CD1c-positive myeloid dendritic cell (primary cell): ENCODE measurements around the gene NRG3.

Experiments used
- DNase-seq: peaks from one replicate; pipeline ENCODE4 v3.0.0-alpha.2; 2016; ENCODE audit errors: extremely low spot score

The NRG3 gene

DNA sequence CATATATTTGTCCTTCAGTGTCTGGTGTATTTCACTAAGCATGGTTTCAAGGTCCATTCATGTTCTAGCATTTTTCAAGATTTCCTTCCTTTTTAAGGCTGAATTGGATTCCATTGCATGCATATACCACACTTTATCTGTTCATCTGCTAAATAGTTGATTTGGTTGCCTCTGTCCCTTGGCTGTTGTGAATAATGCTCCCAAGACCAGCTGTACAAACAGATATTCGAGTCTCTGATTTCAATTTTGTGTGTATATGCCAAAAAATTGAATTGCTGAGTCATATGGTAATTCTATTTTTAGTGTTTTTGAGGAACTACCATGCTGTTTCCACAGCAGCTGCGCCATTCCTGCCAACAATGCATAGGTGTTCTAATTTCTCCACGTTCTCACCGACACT lies 216.4 kb downstream of the NRG3 start:
- DNase-seq, result no peak

DNA sequence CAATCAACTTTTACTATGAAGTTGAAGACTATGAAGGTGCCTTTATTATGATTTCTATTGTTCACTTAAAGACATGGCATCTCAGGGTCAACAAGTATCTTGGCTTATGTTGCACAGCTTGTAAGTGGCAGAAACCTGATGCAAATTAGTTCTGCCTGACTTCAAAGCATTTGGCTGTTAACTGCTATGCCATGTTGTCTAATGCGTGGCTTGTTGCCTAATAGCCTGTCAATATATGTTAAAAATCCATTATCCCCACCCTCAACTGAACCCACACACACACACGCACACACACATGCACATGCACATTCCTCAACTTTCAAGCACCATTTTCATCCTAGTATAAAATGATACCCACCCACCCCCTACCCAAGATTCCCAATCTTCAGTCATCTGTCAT lies 217.1 kb downstream of the NRG3 start:
- DNase-seq, result no peak

DNA sequence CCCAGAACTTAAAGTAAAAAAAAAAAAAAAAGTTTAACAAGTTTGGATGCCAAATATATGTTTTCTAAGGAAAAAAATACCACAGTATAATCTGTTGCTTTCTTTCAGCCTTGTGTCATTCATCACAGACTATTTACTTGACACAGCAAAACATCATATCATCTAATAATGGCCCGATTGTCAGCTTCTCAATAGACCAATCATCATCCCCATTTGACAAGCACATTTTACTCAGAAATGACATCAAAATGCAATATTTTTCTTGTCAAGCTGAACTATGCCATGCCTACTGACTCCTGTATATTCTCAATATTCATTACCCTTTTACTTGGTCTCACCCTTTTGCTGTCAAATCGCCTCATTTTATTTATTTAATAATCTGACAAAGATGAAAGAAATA lies 249.7 kb downstream of the NRG3 start:
- no peak for DNase-seq

DNA sequence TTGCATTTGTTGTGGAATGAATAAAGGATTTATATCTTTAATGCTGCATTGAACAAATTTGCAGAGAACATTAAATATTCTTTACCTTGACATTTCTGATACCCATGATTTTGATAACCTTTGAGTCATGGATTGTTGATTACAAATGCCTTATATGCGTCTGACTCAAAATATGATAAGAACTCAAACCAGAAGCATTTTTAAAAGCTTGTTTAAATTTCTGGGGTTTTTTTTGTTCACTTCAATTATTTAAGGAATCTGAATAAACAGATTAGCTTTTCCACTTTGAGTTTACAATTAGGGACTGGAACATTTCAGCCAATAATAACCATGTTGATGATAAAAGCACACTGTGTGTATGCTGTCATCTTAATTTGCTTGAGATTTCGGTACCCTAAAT lies 253.5 kb downstream of the NRG3 start:
- DNase-seq, result no peak

DNA sequence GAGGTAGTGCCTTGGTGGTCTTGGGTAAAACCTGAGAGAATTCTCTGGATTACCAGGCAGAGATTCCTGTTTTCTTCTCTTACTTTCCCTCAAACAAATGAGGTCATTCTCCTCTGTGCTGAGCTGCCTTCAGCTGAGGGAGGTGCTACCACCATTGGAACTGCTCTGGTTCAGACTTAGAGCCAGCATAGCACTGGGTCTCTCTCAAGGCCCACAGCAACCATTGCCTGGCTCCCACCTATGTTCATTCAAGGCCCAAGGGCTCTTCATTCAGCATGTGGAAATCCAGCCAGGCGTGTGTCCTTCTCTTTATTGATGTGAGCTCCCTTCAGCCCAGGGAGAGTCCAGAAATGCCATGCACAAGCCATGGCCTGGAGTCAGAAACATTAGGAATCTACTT lies 261.1 kb downstream of the NRG3 start:
- DNase-seq, result no peak

DNA sequence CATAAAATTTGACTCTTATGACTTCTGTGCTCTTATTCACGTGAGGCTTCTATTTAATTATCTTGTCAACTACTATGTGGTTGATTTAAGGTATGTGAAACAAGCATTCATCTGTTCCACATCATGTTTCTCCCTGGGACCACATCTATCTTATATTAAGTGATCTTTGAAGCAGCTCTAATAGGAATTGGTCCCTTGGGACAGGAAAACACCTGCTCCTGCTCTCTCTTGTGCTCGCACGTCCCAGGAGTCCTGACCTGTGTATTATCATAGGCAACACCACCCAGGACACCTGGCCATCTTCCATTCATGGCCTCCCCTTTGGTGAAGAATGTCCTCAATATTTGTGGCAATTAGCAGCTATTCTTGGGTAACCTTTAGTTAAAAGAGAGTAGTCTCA lies 269.2 kb downstream of the NRG3 start:
- no peak for DNase-seq

DNA sequence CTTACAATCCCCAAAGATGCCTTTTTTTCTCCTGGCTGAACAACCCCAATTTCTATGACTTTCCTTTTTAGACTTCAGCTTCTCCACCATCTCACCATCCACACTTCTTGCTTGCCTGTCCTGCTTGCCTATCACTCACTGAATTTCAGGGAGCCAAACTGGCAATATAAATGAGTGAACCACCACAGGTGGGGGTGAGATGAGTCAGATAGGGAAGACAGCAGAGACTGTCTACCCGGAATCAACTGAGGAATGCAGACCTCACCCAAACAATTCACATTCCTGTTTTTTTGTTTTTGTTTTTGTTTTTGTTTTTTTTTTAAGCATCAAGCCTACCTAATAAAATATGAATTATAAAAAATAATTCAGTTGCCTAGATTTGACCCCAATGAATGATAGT lies 273.8 kb downstream of the NRG3 start:
- DNase-seq, result no peak

DNA sequence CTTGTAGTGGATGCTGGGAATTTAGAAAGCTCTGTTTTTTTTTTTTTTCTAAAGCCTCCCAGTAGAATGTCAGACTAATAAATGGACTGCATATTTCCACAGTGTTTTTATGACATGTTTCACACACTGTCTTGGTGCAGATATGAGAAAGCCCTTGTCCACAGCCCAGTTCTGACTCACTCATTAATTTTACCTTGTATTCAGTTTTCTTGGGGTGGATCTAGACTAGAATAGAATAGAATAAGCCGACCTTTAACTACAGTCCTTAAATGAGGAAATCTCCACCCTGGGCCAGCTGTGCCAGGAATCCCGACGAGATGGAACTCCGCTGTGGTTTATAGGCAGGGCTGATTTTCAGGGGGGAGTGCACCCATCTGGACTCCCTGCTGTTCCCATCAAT lies 274.7 kb downstream of the NRG3 start:
- DNase-seq, result no peak

DNA sequence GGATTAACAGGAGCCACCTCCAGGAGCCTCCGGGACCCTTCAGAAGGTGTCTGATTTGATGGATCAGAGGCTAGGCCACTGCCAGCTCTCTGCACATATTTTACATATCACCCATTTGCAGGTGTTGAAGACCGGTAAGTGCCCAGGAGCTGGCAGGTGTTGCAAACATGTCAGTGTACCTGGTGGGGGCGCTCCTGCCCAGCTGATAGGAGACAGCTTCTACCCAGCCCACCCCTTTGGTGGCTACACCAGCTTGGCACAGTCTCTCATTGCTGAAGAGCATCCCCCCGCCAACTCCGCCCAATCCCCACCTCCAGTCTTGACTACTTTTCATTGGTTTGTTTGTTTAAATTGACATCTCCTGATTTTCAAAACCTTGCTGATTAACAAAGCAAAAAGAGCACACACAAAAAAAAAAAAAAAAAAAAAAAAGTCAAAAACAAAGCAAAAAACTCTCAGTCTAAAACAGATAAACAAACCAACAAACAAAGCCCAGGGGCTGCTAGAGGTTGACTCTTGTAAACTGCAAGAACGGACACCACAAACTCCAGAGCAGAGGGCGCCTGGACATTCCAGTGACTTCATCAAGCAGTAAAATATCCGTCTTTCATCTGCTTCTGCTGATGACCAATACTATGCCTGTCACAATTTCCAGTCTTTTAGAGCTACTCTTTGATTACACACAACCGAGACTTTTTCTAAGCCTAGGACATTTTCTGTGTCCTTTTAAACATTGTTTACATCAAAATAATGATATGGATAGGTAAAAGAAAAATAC lies 275.3 kb downstream of the NRG3 start:
- no peak for DNase-seq

DNA sequence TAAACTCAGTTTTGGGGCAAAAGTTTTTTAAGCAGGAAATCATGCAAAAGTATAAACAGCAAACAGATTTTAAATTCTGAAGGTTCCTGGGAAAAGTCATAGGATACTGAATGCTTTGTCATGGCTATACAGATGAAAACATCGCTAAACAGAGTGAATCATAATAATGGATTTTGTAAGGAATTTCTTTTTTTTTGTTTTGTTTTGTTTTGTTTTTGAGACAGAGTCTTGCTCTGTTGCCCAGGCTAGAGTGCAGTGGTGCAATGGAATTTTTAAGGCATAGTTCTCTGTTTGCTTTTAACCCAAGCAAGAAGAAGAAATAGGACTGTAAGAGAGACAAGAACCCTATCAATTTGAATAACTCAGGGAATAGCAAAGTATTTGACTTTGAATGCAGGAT lies 285.3 kb downstream of the NRG3 start:
- no peak for DNase-seq

DNA sequence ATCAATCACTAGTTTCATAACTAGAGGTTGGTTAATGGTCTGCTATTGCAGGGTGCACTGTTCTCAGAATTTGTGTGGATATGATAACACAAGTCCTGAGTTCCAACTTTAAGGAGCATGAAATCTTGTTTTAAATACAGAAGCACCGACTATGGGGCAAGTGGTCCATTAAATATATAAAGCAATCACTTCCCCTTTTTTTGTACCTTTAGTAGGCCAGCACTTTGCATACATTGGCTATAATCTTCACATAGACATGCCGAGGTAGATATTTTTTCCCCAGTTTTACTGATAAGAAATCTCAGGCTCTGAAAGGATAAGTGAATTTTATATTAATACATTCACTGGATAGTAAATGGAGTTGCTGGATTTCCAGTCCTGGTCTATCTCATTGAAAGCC lies 286.3 kb downstream of the NRG3 start:
- DNase-seq, result no peak

DNA sequence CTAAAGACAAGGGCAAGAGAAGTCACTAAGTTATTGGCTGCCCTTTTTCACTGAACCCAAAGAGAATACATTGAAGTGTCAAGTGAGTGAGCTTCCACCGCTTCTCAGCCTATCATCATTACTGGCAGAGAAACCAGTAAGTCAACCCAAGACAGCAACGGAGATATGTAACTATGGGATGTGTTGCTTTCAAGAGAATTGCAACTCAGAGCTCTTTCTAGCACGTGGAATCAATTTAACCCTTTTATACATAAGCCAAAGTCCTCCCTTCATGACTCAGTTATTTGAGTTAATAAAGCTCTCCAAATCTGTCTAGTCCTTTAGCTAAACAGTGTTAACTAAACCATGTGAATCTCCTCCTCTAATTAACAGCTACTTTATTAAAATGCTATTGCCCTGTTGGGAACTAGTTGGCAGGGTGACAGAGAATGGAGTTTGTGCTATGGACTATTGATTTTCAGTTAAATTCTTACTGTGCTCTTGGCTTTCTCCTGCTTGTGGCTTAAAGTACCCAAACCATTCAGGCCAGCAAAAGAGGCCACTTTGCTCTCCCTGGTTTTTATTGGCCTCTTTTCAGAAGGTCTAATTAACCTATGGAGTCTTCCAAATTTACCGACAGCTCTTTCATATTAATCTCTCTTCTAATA lies 287.7 kb downstream of the NRG3 start:
- no peak for DNase-seq

DNA sequence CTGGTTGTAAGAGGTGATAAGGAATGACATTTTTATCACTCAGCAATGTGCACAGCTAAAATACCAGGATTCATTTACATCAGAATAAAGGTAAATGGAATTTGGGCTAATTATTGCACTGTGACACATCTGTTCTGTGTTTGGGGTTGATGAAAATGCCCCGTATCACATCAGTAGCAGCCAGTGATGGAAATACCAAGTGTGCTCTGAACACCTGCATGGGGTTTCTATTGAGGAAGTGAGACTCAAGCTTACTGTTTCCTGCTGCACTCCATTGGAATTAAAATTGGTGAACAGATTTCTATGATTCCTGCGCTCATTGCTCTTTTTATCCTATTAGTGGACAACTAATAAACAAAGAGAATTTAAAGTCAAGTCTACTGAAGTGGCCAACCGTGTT lies 296.9 kb downstream of the NRG3 start:
- no peak for DNase-seq

DNA sequence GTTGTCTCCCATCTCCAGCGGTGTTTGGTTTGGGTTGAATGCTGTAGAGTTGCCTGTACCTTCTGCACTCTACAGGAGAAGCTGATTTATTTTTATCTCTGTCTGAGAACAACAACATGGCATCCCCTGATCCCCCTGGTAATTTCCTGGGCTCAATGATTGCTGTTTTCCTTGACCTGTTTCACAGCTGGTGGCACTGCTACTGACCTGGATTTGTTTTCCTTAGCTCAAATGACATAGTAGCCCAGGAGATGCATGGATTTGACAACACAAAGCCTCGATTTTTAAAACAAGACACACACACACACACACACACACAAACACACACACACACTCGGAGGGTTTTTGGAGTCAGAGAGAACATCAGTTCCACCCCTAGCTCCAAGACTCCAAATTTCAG lies 301.6 kb downstream of the NRG3 start:
- DNase-seq, result no peak

DNA sequence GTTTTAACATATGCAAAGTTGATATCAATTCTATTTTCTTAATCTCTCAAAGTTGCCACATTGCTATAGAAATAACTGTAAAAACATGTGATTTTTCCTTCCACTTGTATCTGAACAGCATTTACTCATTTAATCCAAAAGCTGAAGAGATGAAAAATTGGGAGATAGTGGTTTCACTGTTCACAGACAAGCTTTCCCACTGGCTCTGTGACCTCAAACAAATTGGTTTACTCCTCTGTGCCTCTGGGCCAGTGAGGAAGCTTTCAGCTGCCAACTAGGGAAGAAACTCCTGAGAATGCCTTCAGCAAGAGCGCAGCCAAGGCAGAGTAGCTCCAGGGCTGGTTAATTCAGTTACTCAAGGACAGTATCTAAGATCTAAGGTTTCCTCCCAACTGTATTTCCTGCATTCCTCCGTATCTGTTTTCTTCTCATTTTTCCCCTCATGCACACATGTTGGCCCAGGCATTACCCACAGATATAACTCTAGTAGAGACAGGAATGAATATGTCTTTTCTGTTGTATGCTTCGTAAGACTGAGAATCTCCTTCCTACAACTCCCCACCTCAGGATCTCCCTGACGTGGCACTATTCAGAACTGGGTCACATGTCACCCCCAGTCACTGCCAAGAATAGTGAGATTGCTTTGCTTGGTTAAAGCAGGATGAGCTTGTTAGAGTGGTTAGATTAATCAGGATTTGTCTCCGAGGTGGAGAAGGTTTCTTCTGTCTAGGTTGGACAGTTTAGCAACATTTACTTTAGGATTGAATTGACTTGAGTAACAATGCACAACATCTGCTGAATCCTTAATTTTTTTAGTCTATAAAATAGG lies 315.7 kb downstream of the NRG3 start:
- DNase-seq, result no peak

DNA sequence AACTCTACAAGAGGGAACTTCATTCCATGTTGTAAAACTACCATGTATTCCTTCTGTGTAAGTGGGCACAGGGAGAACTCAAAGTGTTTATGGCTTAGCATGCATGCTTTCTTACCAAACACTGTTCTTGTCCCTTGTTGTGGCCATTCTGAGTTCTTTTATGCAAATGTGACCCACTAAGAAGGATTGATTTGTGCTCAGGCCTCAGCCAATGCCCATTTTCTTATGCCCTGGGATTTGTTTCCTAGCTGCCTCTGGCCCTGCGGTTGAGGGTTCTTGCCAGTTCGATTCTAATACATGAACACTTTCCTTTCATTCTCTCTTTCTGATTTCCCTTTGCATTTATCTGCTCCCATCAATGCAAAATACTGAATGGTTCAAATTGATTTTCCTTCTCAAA lies 316.7 kb downstream of the NRG3 start:
- DNase-seq, result no peak

DNA sequence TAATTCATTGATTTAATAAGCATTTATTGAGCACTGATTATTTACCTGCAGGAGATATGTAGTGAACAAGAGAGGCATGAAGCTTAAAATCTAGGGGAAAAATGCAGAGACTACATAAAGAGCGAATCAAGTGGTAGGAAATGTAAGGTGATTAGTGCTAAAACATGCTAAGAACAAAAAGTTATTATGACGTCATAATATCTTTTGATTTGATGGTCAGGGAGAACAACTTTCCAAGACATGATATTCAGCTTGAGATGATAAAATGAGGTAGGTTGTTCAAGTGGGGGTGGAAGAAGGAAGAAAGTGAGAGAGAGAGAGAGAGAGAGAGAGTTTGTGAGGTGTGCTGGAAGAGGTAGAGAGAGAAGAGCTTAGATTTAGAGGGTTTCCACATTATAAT lies 317.7 kb downstream of the NRG3 start:
- no peak for DNase-seq

DNA sequence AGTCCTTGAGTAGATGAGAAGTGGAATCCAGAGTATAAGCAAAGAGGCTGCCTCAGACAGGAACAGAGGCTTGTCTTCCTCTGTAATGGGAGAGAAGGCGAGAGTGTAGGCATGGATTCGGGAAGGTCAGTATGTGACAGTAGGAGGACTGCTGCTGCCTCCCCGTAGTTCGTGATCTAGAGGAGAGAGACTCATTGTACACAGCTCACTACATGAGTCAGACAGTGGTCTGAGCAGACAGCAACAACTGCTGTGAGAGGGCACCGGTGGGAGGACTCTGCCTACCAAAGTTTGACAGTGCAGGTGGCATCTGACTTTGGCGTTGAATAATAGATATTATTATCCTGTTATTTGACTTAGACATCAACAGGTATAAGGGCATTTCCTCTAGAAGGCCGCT lies 319.4 kb downstream of the NRG3 start:
- no peak for DNase-seq

DNA sequence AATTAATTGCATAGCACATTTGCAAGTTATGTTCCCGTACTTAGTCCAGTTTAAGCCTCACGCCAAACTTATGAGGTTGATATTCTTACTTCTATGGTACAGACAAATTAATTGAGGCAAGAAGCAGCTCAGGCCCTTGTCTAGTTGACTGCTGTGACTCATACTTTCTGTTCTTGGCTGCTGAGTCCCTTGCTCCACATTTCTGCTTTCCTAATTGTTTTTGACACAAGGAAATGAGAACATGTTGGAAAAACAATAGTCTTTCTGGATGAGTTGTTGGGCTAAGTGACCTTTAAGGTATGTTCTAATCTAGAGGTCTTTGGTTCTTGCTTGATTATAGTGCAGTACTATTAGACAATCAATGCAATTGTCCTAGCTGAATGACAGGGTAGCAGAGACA lies 331.8 kb downstream of the NRG3 start:
- no peak for DNase-seq

DNA sequence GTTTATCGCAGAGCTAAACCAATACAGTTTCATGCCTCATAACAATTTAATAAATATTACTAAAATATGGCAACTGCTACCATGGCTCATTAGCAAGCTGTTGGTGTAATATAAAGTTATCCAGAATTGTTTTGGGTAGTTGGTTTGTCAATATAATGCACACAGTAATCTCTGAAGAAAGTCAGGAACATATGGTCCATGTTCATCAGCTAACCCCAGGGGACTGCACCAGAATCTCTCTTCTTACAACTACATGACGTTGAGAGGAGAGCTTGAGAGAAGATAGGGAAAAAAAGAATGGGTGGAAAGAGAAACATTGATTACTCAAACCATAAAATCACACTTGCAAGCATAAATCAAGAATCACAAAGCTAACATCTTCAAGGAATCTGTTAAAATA lies 333.7 kb downstream of the NRG3 start:
- no peak for DNase-seq

DNA sequence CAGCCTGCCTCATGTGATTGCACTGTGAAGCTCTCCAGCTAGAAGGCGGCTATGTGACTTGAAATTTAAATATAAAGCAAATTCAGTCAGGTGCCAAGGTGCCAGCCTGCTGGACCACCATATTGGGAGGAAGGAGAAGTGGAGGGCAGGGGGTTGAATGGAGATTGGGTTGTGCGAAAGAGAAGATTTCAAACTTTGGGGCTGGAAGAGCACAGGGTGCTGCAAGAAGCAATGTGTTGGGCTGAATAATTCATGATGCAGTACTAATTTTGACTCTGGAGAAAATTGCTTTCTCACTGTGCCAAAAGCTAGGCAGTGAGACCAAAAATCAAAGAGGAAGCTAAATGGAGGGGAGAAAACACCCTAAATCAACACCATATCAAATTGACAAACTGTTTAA lies 335.3 kb downstream of the NRG3 start:
- DNase-seq, result no peak

DNA sequence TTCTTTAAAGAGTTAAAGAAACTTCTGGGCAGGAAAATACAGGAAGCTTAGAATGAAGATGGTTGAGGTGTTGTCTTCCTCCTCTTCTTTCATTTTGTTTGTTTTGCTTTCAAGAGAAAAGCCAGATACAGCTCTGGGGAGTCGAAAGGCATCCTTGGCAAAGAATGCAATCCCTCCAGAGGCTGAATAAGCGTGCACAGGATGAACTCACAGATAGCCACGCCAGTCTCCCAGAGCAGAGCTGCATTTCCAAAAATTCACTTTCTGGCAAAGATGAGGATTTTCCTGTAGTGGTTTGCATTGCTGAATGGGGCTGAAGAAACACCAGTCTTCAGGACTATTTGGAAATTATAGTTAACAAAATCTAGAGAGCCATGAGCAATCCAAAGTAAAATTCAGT lies 336.4 kb downstream of the NRG3 start:
- DNase-seq, result no peak

DNA sequence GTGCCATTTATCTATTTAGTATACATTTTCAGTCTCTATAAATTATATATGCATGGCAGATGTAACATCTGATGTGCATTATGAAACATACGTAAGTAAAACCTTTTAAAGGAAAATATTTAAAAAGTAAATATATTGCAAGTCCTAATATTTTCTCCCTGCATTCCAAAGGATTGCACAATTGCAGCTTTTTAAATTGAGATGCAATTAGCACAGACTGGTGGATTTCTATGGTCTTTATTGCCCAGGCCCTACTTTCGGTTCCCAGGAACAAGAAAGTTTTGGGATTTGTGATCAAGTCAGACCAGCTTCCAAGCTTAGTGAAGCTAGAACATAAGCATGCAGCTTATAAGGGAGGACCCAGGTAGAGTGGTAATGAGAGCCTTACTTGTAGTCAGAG lies 337.8 kb downstream of the NRG3 start:
- DNase-seq, result no peak
